K562 (cell line): ENCODE results near the gene SH3GLB2.

Experiments
- CTCF ChIP-seq, 3 experiments: IDR thresholded peaks in 2 of 3; conservative IDR thresholded peaks in 1 of 3; 2 replicates each; pipeline ENCODE4 v1.5.1; 2011 to 2012; ENCODE audit warnings: low read length in 3 of 3, mild to moderate bottlenecking in 3 of 3, control low read depth in 2 of 3, improper control_type of control experiment in 1 of 3, inconsistent platforms in 1 of 3, low read depth in 1 of 3, mixed read lengths in 1 of 3, moderate library complexity in 1 of 3; ENCODE audit not compliant: insufficient read depth in 2 of 3
- FOXP4 ChIP-seq: sonication (generic); formaldehyde crosslinking; IDR thresholded peaks from 2 replicates; pipeline ENCODE4 v1.8.0; 2022; ENCODE audit warnings: mild to moderate bottlenecking, missing genetic modification reagents, borderline replicate concordance
- KLF6 ChIP-seq: fragments of 250-450 bp; sonication (Bioruptor Pico); IDR thresholded peaks from 2 replicates; pipeline ENCODE4 v1.4.0; 2020; ENCODE audit warnings: mild to moderate bottlenecking, moderate library complexity, borderline replicate concordance
- POLR2A ChIP-seq: fragments of 450-650 bp; conservative IDR thresholded peaks from 2 replicates; pipeline ENCODE4 v1.6.1; 2016
- USF2 ChIP-seq: sonication (generic); formaldehyde crosslinking; IDR thresholded peaks from 2 replicates; pipeline ENCODE4 v1.5.0; 2020; ENCODE audit warnings: missing genetic modification reagents

- no peak for TF ChIP-seq POLR2A
- TF ChIP-seq USF2, result no peak
- TF ChIP-seq CTCF (IDR thresholded peaks at IDR 0.05 in 2 of 3, conservative IDR thresholded peaks at IDR 0.05 in 1 of 3; ENCODE audit: insufficient read depth in 2 of 3, low read depth in 1 of 3, low read length in 3 of 3), result no peak
- no peak for TF ChIP-seq KLF6 (CRISPR knock-in tag)
- no peak for TF ChIP-seq FOXP4 (CRISPR knock-in tag)
Observed at GRCh38 chr9:129072171-129072570, 44.0 kb upstream of the SH3GLB2 start.
